ENCODE measurements around the gene MYO3B. TPM values are rescaled to one million over a fixed set of nuclear protein-coding genes. Genes with fewer than 3 reads are reported as not detected.

Gene MYO3B
- total RNA-seq, 1 experiment from 2014 or later: 0.63 TPM

DNA sequence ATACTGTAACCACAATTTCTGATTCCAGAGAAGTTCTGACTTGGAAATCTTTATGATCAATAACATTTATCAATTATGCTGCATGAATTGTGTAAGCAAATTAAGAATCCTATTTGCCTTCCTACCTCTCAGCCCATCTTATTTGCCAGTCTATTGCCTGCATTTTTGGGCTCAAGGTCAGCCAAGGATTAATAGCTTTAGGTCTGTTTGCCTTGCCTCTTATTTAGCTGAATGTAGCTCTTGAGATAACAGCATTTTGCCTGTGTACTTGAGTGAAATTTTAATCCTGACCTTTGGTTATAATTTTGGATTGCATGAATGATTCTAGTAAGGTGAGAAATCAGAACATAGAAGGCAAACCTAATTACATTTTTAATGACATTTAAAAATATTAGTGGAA is 51.2 kb downstream of the MYO3B start:
- H3K27me3 Mint-ChIP-seq (ENCODE audit: low read depth): no peaks in the 10 kb centered on the region; the same call in 1 of the 2 replicates
- Histone ChIP-seq H3K9ac (ENCODE audit: extremely low read depth, insufficient read length, low read length) (no peak overlapping the region), H4K91ac (ENCODE audit: insufficient read length, low read depth, low read length) (no peak overlapping the region), H2BK12ac (ENCODE audit: insufficient read length, low read depth, low read length) (no peak overlapping the region), H2BK15ac (ENCODE audit: low read depth, low read length) (no peak overlapping the region), H3K27me3 (ENCODE audit: insufficient read depth, low read length) (no peaks in the 10 kb centered on the region), H3K4ac (ENCODE audit: low read depth, low read length) (no peak overlapping the region), H3K56ac (ENCODE audit: insufficient read length, low read depth, low read length) (no peak overlapping the region), H3K4me2 (ENCODE audit: insufficient read depth, insufficient read length, low read length) (no peak overlapping the region), H3K79me2 (ENCODE audit: insufficient read depth, low read length) (no peaks in the 10 kb centered on the region), H3K79me1 (ENCODE audit: insufficient read depth, low read depth, low read length, poor library complexity, severe bottlenecking) (no peaks in the 10 kb centered on the region), H4K20me1 (ENCODE audit: control insufficient read depth, insufficient read depth, insufficient read length) (no peaks in the 10 kb centered on the region), H3K9me3 (ENCODE audit: control insufficient read depth, low read depth, low read length) (no peaks in the 10 kb centered on the region), H4K8ac (replicated peaks; ENCODE audit: insufficient read length, low read depth, low read length) (no peak overlapping the region), H4K5ac (ENCODE audit: insufficient read length, low read depth, low read length) (no peak overlapping the region), H3K4me1 (ENCODE audit: insufficient read depth, low read length) (no peaks in the 10 kb centered on the region), H3K14ac (ENCODE audit: insufficient read depth, low read length) (no peak overlapping the region), H3K23ac (ENCODE audit: insufficient read length, low read depth, low read length) (no peak overlapping the region), H3T11ph (ENCODE audit: low read length) (no peak overlapping the region), H2AFZ (ENCODE audit: low read length) (no peak overlapping the region), H2BK20ac (ENCODE audit: low read depth, low read length, poor library complexity, severe bottlenecking) (no peak overlapping the region), H3K18ac (ENCODE audit: insufficient read length, low read depth, low read length) (no peak overlapping the region), H2BK120ac (ENCODE audit: low read depth, low read length, poor library complexity, severe bottlenecking) (no peak overlapping the region), H2BK5ac (ENCODE audit: insufficient read length, low read length) (no peak overlapping the region), H2AK5ac (ENCODE audit: insufficient read length, low read length) (no peak overlapping the region), H3K23me2 (ENCODE audit: insufficient read length, low read depth, low read length, poor library complexity, severe bottlenecking) (no peaks in the 10 kb centered on the region), H3K27ac (ENCODE audit: insufficient read length, low read depth, low read length) (no peak overlapping the region)
- no peak overlapping the region for H3K27ac Mint-ChIP-seq
- H3K36me3 Mint-ChIP-seq (ENCODE audit: insufficient read depth in 1 of 3, low read depth in 3 of 3): no peaks in the 10 kb centered on the region
- H3K4me1 Mint-ChIP-seq: peaks cover 2 to 18% of the 10 kb centered on the region in 2 experiments; a peak in 3 of 4 replicates
- H3K4me3 Mint-ChIP-seq: no peak overlapping the region
- DNase-seq: no peak
- TF ChIP-seq, protein P1, sequence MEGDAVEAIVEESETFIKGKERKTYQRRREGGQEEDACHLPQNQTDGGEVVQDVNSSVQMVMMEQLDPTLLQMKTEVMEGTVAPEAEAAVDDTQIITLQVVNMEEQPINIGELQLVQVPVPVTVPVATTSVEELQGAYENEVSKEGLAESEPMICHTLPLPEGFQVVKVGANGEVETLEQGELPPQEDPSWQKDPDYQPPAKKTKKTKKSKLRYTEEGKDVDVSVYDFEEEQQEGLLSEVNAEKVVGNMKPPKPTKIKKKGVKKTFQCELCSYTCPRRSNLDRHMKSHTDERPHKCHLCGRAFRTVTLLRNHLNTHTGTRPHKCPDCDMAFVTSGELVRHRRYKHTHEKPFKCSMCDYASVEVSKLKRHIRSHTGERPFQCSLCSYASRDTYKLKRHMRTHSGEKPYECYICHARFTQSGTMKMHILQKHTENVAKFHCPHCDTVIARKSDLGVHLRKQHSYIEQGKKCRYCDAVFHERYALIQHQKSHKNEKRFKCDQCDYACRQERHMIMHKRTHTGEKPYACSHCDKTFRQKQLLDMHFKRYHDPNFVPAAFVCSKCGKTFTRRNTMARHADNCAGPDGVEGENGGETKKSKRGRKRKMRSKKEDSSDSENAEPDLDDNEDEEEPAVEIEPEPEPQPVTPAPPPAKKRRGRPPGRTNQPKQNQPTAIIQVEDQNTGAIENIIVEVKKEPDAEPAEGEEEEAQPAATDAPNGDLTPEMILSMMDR (conservative IDR thresholded peaks at IDR 0.05): no peak
- H3K9me3 Mint-ChIP-seq: no peaks in the 10 kb centered on the region

Data from H9 (cell line).